OCI-LY3 (cell line): ENCODE data around the gene GBP1.

Source experiments
- CTCF ChIP-seq: fragments of 200-600, 300-600 bp; sonication (generic); IDR thresholded peaks from 2 replicates; pipeline ENCODE4 v1.5.1; 2014; ENCODE audit warnings: antibody characterized with exemption, low read length, low read depth
- EZH2phosphoT487 ChIP-seq: fragments of 200-600 bp; shearing (Covaris generic); IDR thresholded peaks from 2 replicates; pipeline ENCODE4 v1.6.1; 2018; ENCODE audit warnings: antibody characterized with exemption, mixed run types, low read depth

- no peak for TF ChIP-seq CTCF
- no peak for TF ChIP-seq EZH2phosphoT487
These were observed at the start of gene GBP1 for GRCh38 chr1:89065079-89065868.
